K562 (cell line): ENCODE results near the gene TLR6. TPM values are rescaled to one million over a fixed set of nuclear protein-coding genes. Genes with fewer than 3 reads are reported as not detected.

ENCODE experiments used
- ATAC-seq: fragments of 200-7000 bp; cut with Tn5 transposase; 3 replicates; pipeline ENCODE4 v1.9.1; 2020; ENCODE audit warnings: moderate library complexity
- BruUV-seq: library from RNA; stranded (reverse); fragments of 400-500 nt; replicated peaks from 2 replicates; lab custom pipeline; 2021; lab: Mats Ljungman, UMichigan
- CTCF ChIA-PET: fragments of 300-600 bp; formaldehyde crosslinking; extraction: SDS; loops from one replicate; lab custom pipeline; 2021; ENCODE audit warnings: low intra/inter-chr PET ratio; lab: Yijun Ruan, JAX
- POLR2A ChIA-PET: fragments of 300-600, 350-650 bp; sonication (Branson Sonifier 250); formaldehyde crosslinking; extraction: SDS; loops from one replicate; lab custom pipeline; 2021; ENCODE audit warnings: antibody characterized with exemption, inconsistent platforms; lab: Yijun Ruan, JAX
- DNase-seq, 4 experiments: peaks; one replicate each; pipeline versions ENCODE4 v3.0.0 to v3.0.0-alpha.2; 2011 to 2018; ENCODE audit warnings: low spot score in 3 of 4, mixed read lengths in 3 of 4; ENCODE audit errors: extremely low read depth in 1 of 4
- FAIRE-seq: peaks from 2 replicates; lab custom pipeline; 2011; peaks lifted over from hg19 to GRCh38; lab: Jason Lieb, UNC
- H2AFZ ChIP-seq: 2 replicates; pipeline ENCODE4 v1.6.0; 2011; ENCODE audit warnings: low read depth, low read length, control low read depth, inconsistent platforms
- H3K27ac ChIP-seq: fragments of 200-600 bp; 3 replicates; pipeline ENCODE4 v1.8.0; 2011; ENCODE audit warnings: low read depth, mild to moderate bottlenecking, control low read depth, inconsistent platforms, low read length, moderate library complexity, mixed read lengths; ENCODE audit errors: extremely low read depth
- H3K27me3 ChIP-seq, 2 experiments: fragments of 300-600 bp in 1 of 2; 2 replicates in 1 of 2; 3 replicates in 1 of 2; pipeline versions ENCODE4 v1.6.0 to v1.8.0; 2011; ENCODE audit warnings: inconsistent platforms in 2 of 2, low read length in 2 of 2, mild to moderate bottlenecking in 1 of 2, mixed read lengths in 1 of 2, moderate library complexity in 1 of 2; ENCODE audit not compliant: control insufficient read depth in 2 of 2, insufficient read depth in 2 of 2
- H3K36me3 ChIP-seq: fragments of 300-600 bp; 3 replicates; pipeline ENCODE4 v1.8.0; 2011; ENCODE audit warnings: mild to moderate bottlenecking, low read length, inconsistent platforms; ENCODE audit not compliant: control insufficient read depth, insufficient read depth
- H3K4me1 ChIP-seq, 2 experiments: fragments of 200-600 bp in 1 of 2; replicated peaks in 1 of 2; 2 replicates in 1 of 2; 3 replicates in 1 of 2; pipeline versions ENCODE4 v1.5.1 to v1.8.0; 2011; ENCODE audit warnings: inconsistent platforms in 2 of 2, low read length in 2 of 2, mild to moderate bottlenecking in 1 of 2, mixed read lengths in 1 of 2, moderate library complexity in 1 of 2; ENCODE audit not compliant: control insufficient read depth in 2 of 2, insufficient read depth in 2 of 2
- H3K4me2 ChIP-seq: 2 replicates; pipeline ENCODE4 v1.6.1; 2011; ENCODE audit warnings: low read length, control low read depth, inconsistent platforms, mixed read lengths; ENCODE audit not compliant: insufficient read depth
- H3K4me3 ChIP-seq: fragments of 200-600 bp; sonication (generic), shearing (Covaris generic); 2 replicates; pipeline ENCODE4 v1.5.1; 2016; ENCODE audit warnings: control low read depth, inconsistent platforms
- H3K79me2 ChIP-seq: fragments of 200-600 bp; 3 replicates; pipeline ENCODE4 v1.8.0; 2011; ENCODE audit warnings: low read length, inconsistent platforms; ENCODE audit not compliant: control insufficient read depth, insufficient read depth
- H3K9ac ChIP-seq, 2 experiments: 2 replicates each; pipeline versions ENCODE4 v1.6.0 to v1.6.1; 2011; ENCODE audit warnings: low read depth in 2 of 2, low read length in 2 of 2, control low read depth in 1 of 2, inconsistent platforms in 1 of 2, mild to moderate bottlenecking in 1 of 2, mixed read lengths in 1 of 2; ENCODE audit not compliant: insufficient read depth in 1 of 2
- H3K9me1 ChIP-seq: one replicate; pipeline ENCODE4 v1.6.0; 2011; ENCODE audit warnings: inconsistent platforms, mild to moderate bottlenecking, low read length, moderate library complexity; ENCODE audit not compliant: control insufficient read depth, insufficient read depth
- H3K9me3 ChIP-seq: replicated peaks from 2 replicates; pipeline ENCODE4 v1.5.1; 2011; ENCODE audit warnings: low read depth, low read length, inconsistent platforms; ENCODE audit not compliant: control insufficient read depth, insufficient read depth
- H4K20me1 ChIP-seq: replicated peaks from 2 replicates; pipeline ENCODE4 v1.6.1; 2011; ENCODE audit warnings: low read length, inconsistent platforms, mixed read lengths; ENCODE audit not compliant: control insufficient read depth, insufficient read depth
- ADNP ChIP-seq: fragments of 200-800 bp; sonication (Bioruptor generic); IDR thresholded peaks from 2 replicates; pipeline ENCODE4 v1.6.1; 2016; ENCODE audit warnings: missing genetic modification characterization, missing compliant biosample characterization
- ELF1 ChIP-seq: fragments of 200-800 bp; sonication (Bioruptor generic); IDR thresholded peaks from 2 replicates; pipeline ENCODE4 v1.6.1; 2016; ENCODE audit warnings: missing genetic modification characterization, missing compliant biosample characterization
- FUS ChIP-seq: fragments of 200-400 bp; formaldehyde crosslinking; optimal IDR thresholded peaks from 2 replicates; pipeline ENCODE3; 2017; ENCODE audit warnings: low read depth, low read length
- GATAD2B ChIP-seq: fragments of 450-650 bp; IDR thresholded peaks from 2 replicates; pipeline ENCODE4 v1.6.1; 2017; ENCODE audit warnings: mild to moderate bottlenecking, borderline replicate concordance
- POLR2AphosphoS5 ChIP-seq: IDR thresholded peaks from 2 replicates; pipeline ENCODE4 v1.6.1; 2011; ENCODE audit warnings: mild to moderate bottlenecking, low read depth, low read length, moderate library complexity; ENCODE audit not compliant: control insufficient read depth, insufficient read depth
- POLR2G ChIP-seq: fragments of 200-400 bp; formaldehyde crosslinking; IDR thresholded peaks from 2 replicates; pipeline ENCODE4 v1.6.1; 2017; ENCODE audit warnings: low read depth, mild to moderate bottlenecking, antibody characterized with exemption, low read length, moderate library complexity
- RAD21 ChIP-seq, 2 experiments: fragments of 250-450 bp in 1 of 2; fragments of 450-650 bp in 1 of 2; sonication (Bioruptor Pico) in 1 of 2; formaldehyde crosslinking in 1 of 2; IDR thresholded peaks in 1 of 2; conservative IDR thresholded peaks in 1 of 2; 2 replicates each; pipeline versions ENCODE4 v1.4.0 to v1.8.0; 2020 to 2022; ENCODE audit warnings: mild to moderate bottlenecking in 2 of 2, moderate library complexity in 1 of 2
- REST ChIP-seq, 2 experiments: fragments of 450-650 bp; formaldehyde crosslinking in 1 of 2; IDR thresholded peaks; 2 replicates each; pipeline versions ENCODE4 v1.4.0 to v1.6.1; 2014 to 2020; ENCODE audit warnings: mild to moderate bottlenecking in 2 of 2, borderline replicate concordance in 1 of 2, low read depth in 1 of 2
- SP2 ChIP-seq: IDR thresholded peaks from 2 replicates; pipeline ENCODE4 v1.6.1; 2011; ENCODE audit warnings: mild to moderate bottlenecking, low read depth, low read length, moderate library complexity; ENCODE audit not compliant: poor library complexity, severe bottlenecking; ENCODE audit errors: extremely low read depth
- WGBS: fragments of 100-300 bp; shearing (Covaris generic); methylation state at CpG from one replicate; pipeline ENCODE4 v1.1.6; 2016; ENCODE audit warnings: low coverage, mixed read lengths; ENCODE audit not compliant: insufficient coverage; ENCODE audit errors: missing lambda C conversion rate; 5-methylcytosine and 5-hydroxymethylcytosine counted together
- in situ Hi-C: fragments of 300-500 bp; cut with MboI; formaldehyde crosslinking; loops from 4 replicates; pipeline ENCODE4 v1.15.0; 2018; ENCODE audit warnings: inconsistent platforms, mixed read lengths
- intact Hi-C: fragments of 100-400 bp; cut with micrococcal nuclease; formaldehyde crosslinking; loops from 2 replicates; pipeline ENCODE4 v1.14.2; 2022
- polyA plus RNA-seq, 8 experiments: library from polyadenylated mRNA; depleted of rRNA in 4 of 8; stranded (reverse) in 5 of 8; unstranded in 3 of 8; fragments of >200 nt; fragmentation: Nextera tagmentation in 2 of 8; fragmentation: Illumina TruSeq in 1 of 8; extraction: Ambion mirVana in 2 of 8; extraction: Trizol in 1 of 8; gene quantifications; 2 replicates each; pipeline versions ENCODE4 v1.2.1 to v1.2.3, GENCODE V29; 2011 to 2014; ENCODE audit warnings: inconsistent platforms in 1 of 8, missing spikeins in 1 of 8
- total RNA-seq, 7 experiments: library from RNA; depleted of rRNA in 6 of 7; stranded (reverse); fragments of >200 nt in 6 of 7; fragmentation: Illumina TruSeq in 2 of 7; extraction: Trizol in 2 of 7; gene quantifications; 2 replicates each; pipeline versions ENCODE4 v1.2.1 to v1.2.3, GENCODE V29; 2011 to 2021; ENCODE audit warnings: low replicate concordance in 1 of 7
- TF ChIP-seq, protein P1 (sequence below): sonication (generic); formaldehyde crosslinking; IDR thresholded peaks from 2 replicates; pipeline ENCODE4 v1.8.0; 2022; ENCODE audit warnings: mild to moderate bottlenecking, missing genetic modification reagents

The TLR6 gene
- total and polyA plus RNA-seq, 9 of the 15 experiments (the other 6 are each of a cell fraction or from before 2014, with no cell fraction given) = 0.08 to 1.9 (median 0.91) TPM

- intact Hi-C loops = loop anchor here (5.0 kb wide), 1 partner anchor 47 kb away; no protein-coding TSS in a partner anchor
- ChIA-PET POLR2A (interaction anchor here (0.9 kb wide), 1 partner anchor 74 kb away, joined by 4 read pairs; no protein-coding TSS in a partner anchor), CTCF (interaction anchor here (0.7 kb wide), 1 partner anchor 190 kb away, joined by 3 read pairs; no protein-coding TSS in a partner anchor)
- Histone ChIP-seq H3K4me1 (no peaks in the 10 kb centered on the region), H3K79me2 (no peaks in the 10 kb centered on the region), H3K36me3 (no peaks in the 10 kb centered on the region), H4K20me1 (no peaks in the 10 kb centered on the region), H3K9ac (no peak within 1 kb of the TSS), H3K27me3 (no peaks in the 10 kb centered on the region), H3K9me3 (no peaks in the 10 kb centered on the region), H3K9me1 (no peaks in the 10 kb centered on the region), H2AFZ (peak within 1 kb of the TSS; percentile 62), H3K4me3 (no peak within 1 kb of the TSS), H3K27ac (no peak within 1 kb of the TSS), H3K4me2 (peak within 1 kb of the TSS; percentile 22; the same call in 1 of the 2 replicates)
- DNase-seq = peak in 1 of 4 experiments; percentile 46
- peak; percentile 63 for FAIRE-seq
- WGBS = 37% methylated on average over 7 of the region's 7 CpGs
- in situ Hi-C loops = no loop called here
- ATAC-seq = peak; percentile 79
- BruUV-seq = no TSS peak
- TF ChIP-seq RAD21 (CRISPR knock-in tag; conservative IDR thresholded peaks at IDR 0.05 in 1 of 2, IDR thresholded peaks at IDR 0.05 in 1 of 2) = peak in 1 of 2 experiments; percentile 55; a peak in 3 of 4 replicates
- 0 out of 2 replicates have a peak, but pooled peaks have one; percentile 23 for TF ChIP-seq ELF1 (tag)
- peak; percentile 6; the same call in 1 of the 2 replicates for TF ChIP-seq REST (IDR thresholded peaks at IDR 0.05; ENCODE audit: borderline replicate concordance)
- no peak for TF ChIP-seq REST (CRISPR knock-in tag; IDR thresholded peaks at IDR 0.05; ENCODE audit: low read depth)
- TF ChIP-seq ADNP (tag) = no peak
- TF ChIP-seq POLR2G = no peak
- TF ChIP-seq POLR2AphosphoS5 = no peak
- no peak for TF ChIP-seq SP2
- 0 out of 2 replicates have a peak, but pooled peaks have one; percentile 19 for TF ChIP-seq GATAD2B
- TF ChIP-seq, protein P1, sequence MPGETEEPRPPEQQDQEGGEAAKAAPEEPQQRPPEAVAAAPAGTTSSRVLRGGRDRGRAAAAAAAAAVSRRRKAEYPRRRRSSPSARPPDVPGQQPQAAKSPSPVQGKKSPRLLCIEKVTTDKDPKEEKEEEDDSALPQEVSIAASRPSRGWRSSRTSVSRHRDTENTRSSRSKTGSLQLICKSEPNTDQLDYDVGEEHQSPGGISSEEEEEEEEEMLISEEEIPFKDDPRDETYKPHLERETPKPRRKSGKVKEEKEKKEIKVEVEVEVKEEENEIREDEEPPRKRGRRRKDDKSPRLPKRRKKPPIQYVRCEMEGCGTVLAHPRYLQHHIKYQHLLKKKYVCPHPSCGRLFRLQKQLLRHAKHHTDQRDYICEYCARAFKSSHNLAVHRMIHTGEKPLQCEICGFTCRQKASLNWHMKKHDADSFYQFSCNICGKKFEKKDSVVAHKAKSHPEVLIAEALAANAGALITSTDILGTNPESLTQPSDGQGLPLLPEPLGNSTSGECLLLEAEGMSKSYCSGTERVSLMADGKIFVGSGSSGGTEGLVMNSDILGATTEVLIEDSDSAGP = no peak
- TF ChIP-seq FUS = no peak
Measured at GRCh38 chr4:38804654-38805295, 51.8 kb downstream of the TLR6 start, which contains the start of gene TLR1. TLR1 (minus strand) TSS chr4:38804791; CDS start chr4:38798831, 5,960 bp downstream.
